Measurements from ENCODE around the gene PODXL.

DNA sequence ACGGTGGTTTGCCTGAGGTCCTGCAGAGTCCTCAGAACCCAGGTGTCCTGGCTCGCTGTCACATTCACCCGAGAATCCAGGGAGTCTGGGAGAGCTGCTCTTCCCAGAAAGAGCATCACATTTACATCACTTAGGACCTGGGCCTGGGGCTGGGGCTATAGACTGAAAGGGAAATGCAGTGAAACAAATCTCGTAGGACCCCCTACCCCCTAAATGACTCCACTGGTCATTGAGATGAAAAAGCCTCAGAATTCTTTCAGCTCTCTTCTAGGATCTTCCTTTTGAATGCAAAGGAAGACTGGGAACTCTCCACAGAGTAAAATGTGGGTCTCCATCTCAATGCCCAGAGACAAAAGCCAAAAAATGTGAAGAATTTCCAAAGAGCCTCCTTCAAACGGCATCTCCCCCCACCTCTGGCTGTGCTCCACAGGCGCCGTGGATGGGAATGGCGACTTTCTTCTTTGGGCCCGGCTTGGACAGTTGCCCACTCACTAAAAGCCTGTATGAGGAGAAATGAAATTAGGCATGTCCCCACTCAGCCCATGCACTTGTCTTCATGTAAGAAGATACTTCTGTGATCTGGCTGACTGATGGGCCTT is 49.0 kb upstream of the PODXL start:
- TF ChIP-seq NFIC (IDR thresholded peaks at IDR 0.05) (peak; percentile 39; the same call in 1 of the 2 replicates), EP300 (IDR thresholded peaks at IDR 0.05; ENCODE audit: borderline replicate concordance) (no peak), CREB1 (IDR thresholded peaks at IDR 0.05; ENCODE audit: low read depth) (no peak), RAD21 (IDR thresholded peaks at IDR 0.05; ENCODE audit: low read depth) (no peak), ZBTB7A (IDR thresholded peaks at IDR 0.05; ENCODE audit: low read depth) (no peak), EGR1 (IDR thresholded peaks at IDR 0.05) (no peak), TCF12 (IDR thresholded peaks at IDR 0.05; ENCODE audit: low read depth) (0 out of 2 replicates have a peak, but pooled peaks have one; percentile 15), MAX (IDR thresholded peaks at IDR 0.05) (no peak), TAF1 (IDR thresholded peaks at IDR 0.05; ENCODE audit: low read depth) (no peak), FOXM1 (IDR thresholded peaks at IDR 0.05; ENCODE audit: borderline replicate concordance, low read depth) (no peak)
- TF ChIP-seq, protein P1, sequence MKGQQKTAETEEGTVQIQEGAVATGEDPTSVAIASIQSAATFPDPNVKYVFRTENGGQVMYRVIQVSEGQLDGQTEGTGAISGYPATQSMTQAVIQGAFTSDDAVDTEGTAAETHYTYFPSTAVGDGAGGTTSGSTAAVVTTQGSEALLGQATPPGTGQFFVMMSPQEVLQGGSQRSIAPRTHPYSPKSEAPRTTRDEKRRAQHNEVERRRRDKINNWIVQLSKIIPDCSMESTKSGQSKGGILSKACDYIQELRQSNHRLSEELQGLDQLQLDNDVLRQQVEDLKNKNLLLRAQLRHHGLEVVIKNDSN (IDR thresholded peaks at IDR 0.05) = no peak

Measured in Ishikawa (cell line).